Measurements from ENCODE around the gene OR7C1.
"Not testable (repeated sequence)": the region's sequence is repeated elsewhere in the genome, so short reads cannot be mapped to it uniquely, and the experiment has no call there.

The OR7C1 gene

DNA sequence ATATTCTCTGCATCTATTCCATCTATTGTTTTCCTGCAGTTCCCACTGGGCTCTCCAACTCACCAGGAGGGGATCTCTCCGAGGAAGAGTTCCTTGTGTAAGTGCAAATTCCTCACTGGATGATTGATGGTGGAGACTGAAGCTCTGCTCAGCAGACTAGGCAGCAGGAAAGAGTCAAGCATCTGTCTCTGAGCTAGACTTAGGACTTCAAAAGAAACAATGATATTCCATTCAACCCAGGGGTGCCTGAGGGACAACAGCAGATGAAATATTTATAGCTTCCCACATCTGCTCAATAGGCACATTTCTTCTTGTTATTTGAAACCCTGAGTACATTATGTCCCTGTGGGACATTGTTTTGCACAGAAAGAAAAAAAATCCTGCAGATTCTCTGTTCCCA, at the start of gene OR7C1, which contains the start of gene OR7A5:
OR7C1 (minus strand) TSS at position 175 of the 400 bp plus-strand sequence. CDS start 35,049 bp downstream, outside the sequence.
OR7A5 (minus strand) TSS at position 175 of the 400 bp plus-strand sequence. CDS start 6,944 bp downstream, outside the sequence.
- FAIRE-seq = no peak

- FAIRE-seq = no peak
Measured at GRCh38 chr19:14871619-14872230, 36.7 kb upstream of the OR7C1 start.

GRCh38 chr19:14868497-14868896, 33.5 kb upstream of the OR7C1 start:
- FAIRE-seq = no peak

- no peak for FAIRE-seq
Measured at GRCh38 chr19:14848822-14849221, 13.8 kb upstream of the OR7C1 start, which contains the start of gene OR7A10. Gene OR7A10 (minus strand): TSS chr19:14848922. CDS start chr19:14841877, 7,045 bp downstream.

DNA sequence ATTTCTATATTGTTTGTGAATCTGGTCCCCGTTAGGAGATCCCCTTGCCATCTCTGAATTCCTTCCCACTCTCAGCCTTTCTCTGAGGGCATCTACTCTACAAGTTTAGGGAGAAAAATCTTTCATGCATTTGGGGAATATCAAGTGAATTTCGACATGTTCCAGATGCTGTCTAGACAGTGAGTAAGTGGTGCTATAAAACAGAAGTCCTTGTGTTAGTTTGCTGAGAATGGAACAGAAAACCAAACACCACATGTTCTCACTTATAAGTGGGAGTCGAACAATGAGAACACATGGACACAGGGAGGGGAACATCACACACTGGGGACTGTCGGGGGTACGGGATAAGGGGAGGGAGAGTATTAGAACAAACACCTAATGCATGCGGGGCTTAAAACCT, 8.6 kb upstream of the OR7C1 start:
- FAIRE-seq = no peak

- FAIRE-seq = no peak
Measured at GRCh38 chr19:14843169-14843568, 8.2 kb upstream of the OR7C1 start.

- no peak for FAIRE-seq
Measured at GRCh38 chr19:14840206-14840605, 5.2 kb upstream of the OR7C1 start.

DNA sequence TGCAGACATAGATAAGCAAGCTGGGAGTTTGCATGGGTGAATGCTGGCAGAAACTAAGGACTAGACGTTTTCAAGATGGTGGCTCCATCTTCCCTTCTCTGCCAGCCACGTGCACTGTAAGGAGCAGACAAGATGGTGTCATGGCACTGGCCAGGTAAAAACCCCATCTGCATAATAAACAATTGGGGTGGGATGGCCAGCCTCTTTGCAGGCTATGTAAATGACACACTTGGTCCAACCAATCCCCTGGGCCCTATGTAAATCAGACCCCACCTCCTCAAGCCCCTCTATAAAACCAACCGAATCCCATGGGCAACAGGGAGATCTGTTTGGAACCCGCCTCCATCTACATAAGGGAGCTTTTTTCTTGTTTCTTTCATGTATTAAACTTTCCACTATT, 2.4 kb upstream of the OR7C1 start:
- FAIRE-seq = no peak

GRCh38 chr19:14830702-14831101, 4.3 kb downstream of the OR7C1 start:
- FAIRE-seq = no peak

- no peak for FAIRE-seq
Measured at GRCh38 chr19:14826006-14826405, 9.0 kb downstream of the OR7C1 start.

GRCh38 chr19:14821937-14822336, 13.0 kb downstream of the OR7C1 start:
- no peak for FAIRE-seq

- no peak for FAIRE-seq
Measured at GRCh38 chr19:14818588-14818987, 16.4 kb downstream of the OR7C1 start.

GRCh38 chr19:14817052-14817451, 17.9 kb downstream of the OR7C1 start:
- FAIRE-seq = no peak

GRCh38 chr19:14814982-14815652, 19.9 kb downstream of the OR7C1 start:
- FAIRE-seq = no peak

GRCh38 chr19:14809272-14810057, 25.5 kb downstream of the OR7C1 start:
- no peak for FAIRE-seq

DNA sequence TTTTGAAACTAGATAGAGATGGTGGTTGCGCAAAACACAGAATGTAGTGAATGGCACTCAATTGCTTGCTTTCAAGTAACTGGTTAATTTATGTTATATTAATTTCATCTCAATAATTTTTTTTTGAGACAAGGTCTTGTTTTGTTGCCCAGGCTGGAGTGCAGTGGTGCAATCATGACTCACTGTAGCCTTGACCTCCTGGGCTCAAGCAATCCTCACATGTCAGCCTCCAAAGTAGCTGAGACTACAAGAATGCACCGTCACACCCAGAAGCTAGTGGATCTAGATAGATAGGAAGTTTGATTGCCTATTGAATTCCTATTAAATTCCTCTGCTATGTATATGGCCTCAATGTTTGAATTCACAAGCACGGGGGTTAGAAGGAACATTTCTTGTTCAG, 30.2 kb downstream of the OR7C1 start:
- FAIRE-seq = no peak

GRCh38 chr19:14798760-14799159, 36.2 kb downstream of the OR7C1 start:
- FAIRE-seq = no peak

GRCh38 chr19:14796021-14796420, 39.0 kb downstream of the OR7C1 start:
- no peak for FAIRE-seq

DNA sequence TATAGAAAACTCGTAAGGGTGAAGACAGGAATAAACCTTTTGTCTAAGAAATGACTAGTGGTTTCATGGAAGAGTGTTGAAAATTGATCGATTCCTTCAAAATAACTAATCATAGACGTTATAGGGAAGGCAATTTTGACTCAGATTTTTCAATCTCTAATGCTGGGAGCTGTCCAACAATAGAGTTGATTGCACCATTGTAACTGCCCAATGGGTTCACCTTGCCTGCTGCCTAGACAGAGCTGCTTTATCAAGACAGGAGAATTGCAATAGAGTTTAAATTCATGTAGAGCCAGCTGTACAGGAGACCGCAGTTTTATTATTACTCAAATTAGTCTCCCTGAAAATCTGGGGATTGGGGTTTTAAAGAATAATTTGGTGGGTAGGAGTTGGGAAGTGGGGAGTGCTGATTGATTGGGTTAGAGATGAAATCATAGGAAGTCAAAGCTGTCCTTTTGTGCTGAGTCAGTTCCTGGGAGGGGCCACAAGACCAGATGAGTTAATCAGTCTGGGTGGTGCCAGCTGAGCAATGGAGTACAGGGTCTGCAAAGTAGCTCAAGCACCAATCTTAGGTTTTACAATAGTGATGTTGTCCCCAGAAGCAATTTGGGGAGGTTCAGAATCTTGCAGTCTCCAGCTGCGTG, 39.8 kb downstream of the OR7C1 start:
- no peak for FAIRE-seq

DNA sequence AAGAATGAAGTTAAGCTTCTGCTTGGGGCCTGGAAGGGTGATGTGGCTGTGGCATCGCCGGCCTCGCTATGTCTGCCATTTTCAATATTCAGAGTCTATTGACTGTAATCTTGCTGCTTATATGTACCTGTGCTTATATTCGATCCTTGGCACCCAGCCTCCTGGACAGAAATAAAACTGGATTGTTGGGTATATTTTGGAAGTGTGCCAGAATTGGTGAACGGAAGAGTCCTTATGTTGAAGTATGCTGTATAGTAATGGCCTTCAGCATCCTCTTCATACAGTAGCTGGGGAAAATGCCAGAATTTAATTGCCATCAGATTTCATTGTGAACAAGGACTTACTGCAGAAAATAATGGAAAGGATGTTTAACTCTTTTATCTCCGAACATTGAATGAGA, 42.7 kb downstream of the OR7C1 start:
- not testable (repeated sequence) for FAIRE-seq

- FAIRE-seq = no peak
Measured at GRCh38 chr19:14786421-14786851, 48.5 kb downstream of the OR7C1 start.

DNA sequence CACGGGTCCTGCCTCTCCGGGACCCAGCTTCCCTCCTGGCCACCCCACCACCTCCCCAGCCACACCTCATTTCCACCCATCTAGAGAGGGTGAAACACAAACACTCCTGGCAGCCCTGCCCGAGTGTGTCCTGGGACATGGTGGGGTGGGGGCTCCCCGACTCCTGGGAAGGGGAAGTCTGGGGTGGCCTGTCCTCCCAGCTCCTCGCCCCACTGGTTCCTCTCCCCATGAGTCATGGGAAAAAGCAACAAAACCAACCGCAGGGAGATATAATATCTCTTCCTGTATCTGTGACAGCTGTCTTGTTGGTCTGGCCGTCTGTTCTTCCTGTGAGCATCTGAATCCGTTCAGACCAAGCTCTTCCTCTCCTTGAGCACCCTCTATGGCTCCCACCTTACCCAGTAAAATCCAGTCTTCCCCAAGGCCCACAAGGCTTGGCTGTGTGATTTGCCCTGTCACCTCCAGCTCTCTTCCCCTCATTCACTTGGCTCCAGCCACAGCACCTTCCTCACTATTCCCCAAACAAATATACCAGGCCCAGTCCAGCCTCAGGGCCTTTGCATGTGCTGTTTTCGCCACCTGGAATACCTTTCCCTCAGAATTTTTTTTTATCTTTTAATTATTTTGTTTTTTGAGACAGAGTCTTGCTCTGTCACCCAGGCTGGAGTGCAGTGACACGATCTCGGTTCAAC, 49.7 kb downstream of the OR7C1 start:
- not testable (repeated sequence) for FAIRE-seq
